Measurements from ENCODE around the gene KCNA3. TPM values are rescaled to one million over a fixed set of nuclear protein-coding genes. Genes with fewer than 3 reads are reported as not detected.

The KCNA3 gene
- total and polyA plus RNA-seq, 2 of the 8 experiments (the other 6 are each of a cell fraction or from before 2014, with no cell fraction given) = 0.95 to 1.1 TPM

- TF ChIP-seq EP300 (IDR thresholded peaks at IDR 0.05; ENCODE audit: borderline replicate concordance in 1 of 2, low read depth in 2 of 2, low read length in 2 of 2) = no peak
- no peak for TF ChIP-seq ZNF274 (IDR thresholded peaks at IDR 0.05; ENCODE audit: borderline replicate concordance, extremely low read depth, low read length)
- TF ChIP-seq RXRA (IDR thresholded peaks at IDR 0.05; ENCODE audit: insufficient read depth, low read depth, low read length) = no peak
These were observed 17.4 kb downstream of the KCNA3 start (continued) for GRCh38 chr1:110657351-110657750.
